Stimulated activated CD8-positive, alpha-beta memory T cell treated with anti-CD3 and anti-CD28 coated beads, Interleukin-15, amount 100 ng/mL, for 4 hours (primary cell): ENCODE data around the gene NRP1.
"Not testable (repeated sequence)": the region's sequence is repeated elsewhere in the genome, so short reads cannot be mapped to it uniquely, and the experiment has no call there.

ENCODE experiments used
- DNase-seq, 2 donors: peaks; one replicate each; pipeline ENCODE4 v3.0.0-alpha.2; 2020; ENCODE audit warnings: low read depth in 2 of 2

The NRP1 gene

GRCh38 chr10:33321516-33321915, 13.0 kb downstream of the NRP1 start:
- no peak for DNase-seq

GRCh38 chr10:33320288-33320687, 14.2 kb downstream of the NRP1 start:
- DNase-seq = no peak

GRCh38 chr10:33315891-33316290, 18.6 kb downstream of the NRP1 start:
- no peak for DNase-seq

DNA sequence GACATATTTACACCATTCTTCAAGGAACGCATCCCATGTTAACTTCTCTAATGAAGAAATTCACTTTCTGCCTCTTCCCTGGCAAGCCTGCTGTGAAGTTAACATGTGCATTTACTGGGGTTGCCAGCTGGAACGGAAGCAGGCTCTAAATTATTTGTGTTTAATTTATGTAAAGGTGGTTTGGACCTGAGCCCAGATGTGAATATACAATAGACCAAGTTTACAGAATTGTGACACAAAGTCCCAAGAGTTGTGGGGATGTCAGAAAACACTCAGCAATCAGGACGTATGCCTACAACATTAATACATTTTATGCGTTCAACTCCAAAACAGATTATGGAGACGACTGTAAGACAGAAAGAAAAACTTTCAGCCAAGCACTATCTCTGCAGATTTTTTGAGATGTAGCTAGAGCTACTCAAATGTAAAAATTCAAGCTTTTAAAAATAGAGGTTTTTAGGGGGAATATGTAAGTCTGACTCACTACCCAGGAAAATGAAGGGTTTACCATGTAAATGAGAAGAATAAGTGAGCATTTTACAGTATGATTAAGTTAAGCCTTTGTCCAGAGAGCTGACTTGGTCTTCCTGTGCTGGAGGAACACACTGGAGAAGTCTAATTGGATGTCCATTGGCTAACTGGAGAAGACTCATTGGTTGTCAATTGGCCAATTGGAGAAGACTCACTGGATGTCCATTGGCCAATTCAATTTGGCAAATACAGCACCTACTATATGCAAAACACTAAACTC, 19.5 kb downstream of the NRP1 start:
- DNase-seq = no peak

- no peak for DNase-seq
Observed at GRCh38 chr10:33311640-33312039, 22.8 kb downstream of the NRP1 start.

DNA sequence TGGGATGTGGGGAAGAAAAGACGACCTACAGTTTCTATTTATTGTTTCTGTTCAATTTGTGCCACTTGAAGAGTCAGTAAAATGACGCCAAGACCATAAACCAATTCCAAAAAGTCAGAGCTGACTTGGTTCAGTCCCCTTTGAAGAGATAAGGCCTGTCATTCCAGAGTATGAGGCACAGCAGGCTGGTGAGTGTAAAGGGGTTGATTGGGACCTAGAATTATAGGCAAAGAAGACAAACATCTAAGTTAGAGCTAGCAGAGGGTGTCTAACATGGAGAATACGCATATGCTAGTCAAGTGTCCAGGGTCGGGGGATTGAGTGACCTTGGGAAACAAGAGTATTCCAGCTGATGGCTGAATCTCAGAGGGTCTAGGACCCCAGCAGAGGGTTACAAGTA, 23.6 kb downstream of the NRP1 start:
- no peak for DNase-seq

DNA sequence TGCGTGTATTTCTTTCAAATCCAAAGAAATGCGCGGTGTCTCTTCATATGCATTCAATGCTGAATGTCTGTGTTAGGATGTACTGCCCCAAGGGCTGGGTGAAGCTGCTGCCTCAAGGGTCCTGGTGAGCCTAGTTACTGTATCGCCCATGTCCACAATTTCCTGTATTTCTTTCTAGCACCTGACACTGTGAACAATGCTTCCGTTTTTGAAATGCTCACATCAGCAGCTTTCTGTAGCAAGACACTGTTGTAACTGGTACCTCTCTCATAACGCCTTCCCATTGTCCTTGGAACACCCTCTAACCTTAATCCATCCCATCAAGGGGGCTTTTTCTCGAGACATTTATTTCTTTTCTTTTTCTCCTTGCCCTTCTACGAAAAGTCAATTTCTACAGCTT, 25.1 kb downstream of the NRP1 start:
- DNase-seq = no peak

GRCh38 chr10:33307835-33308234, 26.6 kb downstream of the NRP1 start:
- DNase-seq = no peak

GRCh38 chr10:33306701-33307519, 27.6 kb downstream of the NRP1 start:
- no peak for DNase-seq

- no peak for DNase-seq
Observed at GRCh38 chr10:33306126-33306525, 28.3 kb downstream of the NRP1 start.

- no peak for DNase-seq
Observed at GRCh38 chr10:33304423-33305225, 29.8 kb downstream of the NRP1 start.

DNA sequence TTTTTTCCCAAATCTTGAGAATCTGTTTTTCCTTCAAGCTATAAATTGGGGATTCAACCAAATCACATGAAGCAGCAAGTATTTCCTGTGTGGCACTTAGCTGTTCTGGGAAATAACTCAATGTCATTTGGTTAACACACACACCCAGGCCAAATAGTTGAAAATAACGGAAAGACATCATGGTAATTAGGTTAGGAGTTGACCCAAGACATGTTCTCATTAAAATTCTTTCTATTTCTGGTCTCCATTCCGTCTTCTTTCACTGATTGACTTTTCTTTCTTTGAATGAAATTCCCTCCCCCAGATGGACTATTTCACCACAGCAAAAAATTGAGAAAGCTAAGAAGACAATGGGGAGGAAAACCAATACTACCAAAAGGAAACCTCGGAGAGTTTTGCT, 30.5 kb downstream of the NRP1 start:
- no peak for DNase-seq

GRCh38 chr10:33302208-33302829, 32.1 kb downstream of the NRP1 start:
- no peak for DNase-seq

GRCh38 chr10:33301097-33301789, 33.2 kb downstream of the NRP1 start:
- DNase-seq = no peak

DNA sequence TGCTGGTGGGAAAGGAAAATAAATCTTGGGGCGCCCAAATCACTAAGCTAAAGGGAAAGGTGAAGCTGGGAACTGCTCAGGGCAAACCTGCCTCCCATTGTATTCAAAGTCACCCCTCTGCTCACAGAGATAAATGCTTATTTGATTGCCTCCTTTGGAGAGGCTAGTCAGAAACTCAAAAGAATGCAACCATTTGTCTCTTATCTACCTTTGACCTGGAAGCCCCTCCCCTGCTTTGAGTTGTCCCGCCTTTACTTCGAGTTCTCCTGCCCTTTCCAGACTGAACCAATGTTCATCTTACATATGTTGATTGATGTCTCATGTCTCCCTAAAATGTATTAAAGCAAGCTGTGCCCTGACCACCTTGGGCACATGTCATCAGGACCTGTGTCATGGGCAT, 33.9 kb downstream of the NRP1 start:
- DNase-seq = not testable (repeated sequence)

DNA sequence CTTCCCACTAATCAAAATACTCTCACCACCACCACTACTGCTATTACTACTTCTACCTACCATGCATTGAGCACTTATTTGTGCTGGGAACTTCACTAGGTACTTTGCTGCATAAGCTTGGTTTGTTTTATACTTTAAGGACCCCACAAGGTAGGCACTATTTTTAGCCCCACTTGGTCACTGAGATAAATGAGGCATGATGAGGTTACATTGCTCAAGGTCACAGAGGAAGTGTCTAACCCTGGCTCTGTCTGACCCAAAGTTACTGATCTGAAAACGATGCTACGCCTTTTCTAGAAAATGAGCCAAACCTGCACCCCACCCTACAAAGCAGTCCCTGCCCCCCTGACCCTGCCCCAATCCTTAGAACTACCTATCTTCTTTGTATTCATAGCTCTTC, 35.6 kb downstream of the NRP1 start:
- no peak for DNase-seq

- DNase-seq = no peak
Observed at GRCh38 chr10:33298110-33298509, 36.4 kb downstream of the NRP1 start.

DNA sequence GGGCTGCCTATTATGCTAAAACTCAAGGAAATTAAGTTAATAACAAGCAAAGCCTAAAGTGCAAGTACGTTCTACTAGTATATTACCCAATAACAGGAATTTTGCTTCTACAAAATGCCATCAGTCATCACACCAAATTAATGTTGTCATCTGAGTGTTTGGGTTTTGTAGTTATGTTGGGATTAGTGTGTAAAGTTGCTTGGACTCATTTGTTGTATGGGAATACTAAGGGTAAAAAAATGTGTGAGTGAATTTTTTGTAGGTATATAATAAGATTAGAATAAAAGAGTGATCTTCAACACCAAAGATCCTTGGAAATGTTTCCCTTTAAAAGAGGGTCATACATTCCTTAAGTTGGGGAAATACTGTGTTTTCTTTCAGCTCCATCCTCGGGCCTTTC, 38.6 kb downstream of the NRP1 start:
- DNase-seq = no peak

- no peak for DNase-seq
Observed at GRCh38 chr10:33293531-33294170, 40.8 kb downstream of the NRP1 start.

DNA sequence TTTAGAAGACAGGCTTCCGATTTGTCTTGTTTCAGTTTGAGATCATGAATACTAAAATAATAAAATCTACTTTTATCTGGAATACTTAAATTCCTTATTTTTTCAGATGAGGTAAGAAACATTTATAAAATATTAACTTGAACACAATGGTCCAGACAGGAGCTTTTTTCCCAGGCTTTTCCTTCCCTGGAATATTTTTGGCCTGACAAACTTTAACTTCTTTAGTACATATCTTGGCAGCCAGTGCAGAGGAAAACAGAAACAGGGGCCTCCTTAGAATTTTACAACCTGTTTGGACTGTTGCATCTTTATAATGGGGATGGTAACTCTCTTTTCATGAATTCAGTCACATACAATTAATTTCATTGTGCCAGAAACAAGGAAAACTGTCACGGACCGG, 41.4 kb downstream of the NRP1 start:
- no peak for DNase-seq

- DNase-seq = no peak
Observed at GRCh38 chr10:33291053-33291592, 43.3 kb downstream of the NRP1 start.
